Tibial artery (tissue), 4 donors: Measurements from ENCODE around the gene KCTD6.
"Not testable (repeated sequence)": the region's sequence is repeated elsewhere in the genome, so short reads cannot be mapped to it uniquely, and the experiment has no call there.

Experiments
- DNase-seq, 2 donors: peaks; one replicate each; pipeline ENCODE4 v3.0.0-alpha.2; 2019
- H3K27ac ChIP-seq, 2 donors: fragments of 200-600 bp; sonication (generic) in 1 of 2; 1 replicate in 1 of 2; 2 replicates in 1 of 2; pipeline ENCODE4 v1.5.1; 2018 to 2019; ENCODE audit warnings: mild to moderate bottlenecking in 1 of 2
- H3K27me3 ChIP-seq, 2 donors: fragments of 200-600 bp; sonication (generic) in 1 of 2; one replicate each; pipeline versions ENCODE4 v1.5.1 to v1.6.0; 2016 to 2019
- H3K36me3 ChIP-seq, 3 donors: fragments of 200-600 bp; sonication (generic) in 2 of 3; one replicate each; pipeline ENCODE4 v1.5.1; 2016 to 2019; ENCODE audit warnings: mild to moderate bottlenecking in 2 of 3
- H3K4me1 ChIP-seq, 4 donors: fragments of 200-600 bp; sonication (generic) in 2 of 4; 1 replicate in 3 of 4; 2 replicates in 1 of 4; pipeline ENCODE4 v1.5.1; 2016 to 2019
- H3K4me3 ChIP-seq, 2 donors: fragments of 200-600 bp; sonication (generic) in 1 of 2; 1 replicate in 1 of 2; 2 replicates in 1 of 2; pipeline ENCODE4 v1.5.1; 2018 to 2019; ENCODE audit warnings: mild to moderate bottlenecking in 2 of 2
- H3K9me3 ChIP-seq, 3 donors: fragments of 200-600 bp; sonication (generic) in 1 of 3; one replicate each; pipeline ENCODE4 v1.5.1; 2016 to 2019
- CTCF ChIP-seq, 2 experiments: fragments of 200-600 bp in 1 of 2; fragments of 450-650 bp in 1 of 2; IDR thresholded peaks; one replicate each; pipeline ENCODE4 v1.5.1; 2017 to 2019; ENCODE audit warnings: antibody characterized with exemption in 2 of 2, mild to moderate bottlenecking in 1 of 2, moderate library complexity in 1 of 2
- intact Hi-C: fragments of 100-400 bp; cut with DNase I; formaldehyde crosslinking; loops from one replicate; pipeline ENCODE4 v1.15.0; 2023; ENCODE audit warnings: low total_unique reads

KCTD6 gene

GRCh38 chr3:58521336-58521670 is 29.4 kb downstream of the KCTD6 start:
- intact Hi-C loops: no loop called here
- no peak for DNase-seq
- Histone ChIP-seq H3K36me3 (peaks cover 53 to 90% (median 69%) of the 10 kb centered on the region in 3 donors), H3K9me3 (no peaks in the 10 kb centered on the region), H3K27ac (no peak overlapping the region), H3K4me1 (peaks cover 0 to 8% (median 0%) of the 10 kb centered on the region in 4 donors), H3K4me3 (no peak overlapping the region), H3K27me3 (no peaks in the 10 kb centered on the region)
- TF ChIP-seq CTCF (IDR thresholded peaks at IDR 0.05): no peak

GRCh38 chr3:58521917-58522631 is 30.2 kb downstream of the KCTD6 start:
- intact Hi-C loops: no loop called here
- peaks cover 0 to 8% (median 0%) of the 10 kb centered on the region in 4 donors for H3K4me1 ChIP-seq
- no peak overlapping the region for H3K27ac ChIP-seq
- H3K4me3 ChIP-seq: no peak overlapping the region
- no peaks in the 10 kb centered on the region for H3K9me3 ChIP-seq
- H3K27me3 ChIP-seq: no peaks in the 10 kb centered on the region
- peaks cover 46 to 90% (median 62%) of the 10 kb centered on the region in 3 donors for H3K36me3 ChIP-seq
- DNase-seq: no peak
- no peak for TF ChIP-seq CTCF (IDR thresholded peaks at IDR 0.05)

GRCh38 chr3:58522759-58523425 is 31.0 kb downstream of the KCTD6 start:
- Histone ChIP-seq H3K4me1 (peaks cover 0 to 8% (median 0%) of the 10 kb centered on the region in 4 donors), H3K27ac (no peak overlapping the region), H3K9me3 (no peaks in the 10 kb centered on the region), H3K27me3 (no peaks in the 10 kb centered on the region), H3K4me3 (no peak overlapping the region), H3K36me3 (peaks cover 42 to 92% (median 64%) of the 10 kb centered on the region in 3 donors)
- DNase-seq: no peak
- no peak for TF ChIP-seq CTCF (IDR thresholded peaks at IDR 0.05)
- intact Hi-C loops: no loop called here

- Histone ChIP-seq H3K36me3 (peaks cover 42 to 90% (median 62%) of the 10 kb centered on the region in 3 donors), H3K27ac (no peak overlapping the region), H3K4me3 (no peak overlapping the region), H3K9me3 (no peaks in the 10 kb centered on the region), H3K27me3 (no peaks in the 10 kb centered on the region), H3K4me1 (peaks cover 0 to 8% (median 0%) of the 10 kb centered on the region in 4 donors)
- TF ChIP-seq CTCF (IDR thresholded peaks at IDR 0.05): no peak
- no peak for DNase-seq
- intact Hi-C loops: no loop called here
Measured at GRCh38 chr3:58524326-58524888, 32.5 kb downstream of the KCTD6 start.

GRCh38 chr3:58526515-58526957 is 34.6 kb downstream of the KCTD6 start:
- no peaks in the 10 kb centered on the region for H3K9me3 ChIP-seq
- no peaks in the 10 kb centered on the region for H3K27me3 ChIP-seq
- H3K4me1 ChIP-seq: no peaks in the 10 kb centered on the region
- intact Hi-C loops: no loop called here
- no peak for TF ChIP-seq CTCF (IDR thresholded peaks at IDR 0.05)
- no peak for DNase-seq
- no peak overlapping the region for H3K4me3 ChIP-seq
- peaks cover 36 to 90% (median 69%) of the 10 kb centered on the region in 3 donors for H3K36me3 ChIP-seq
- no peak overlapping the region for H3K27ac ChIP-seq

GRCh38 chr3:58527440-58527839 is 35.5 kb downstream of the KCTD6 start:
- intact Hi-C loops, DNase-seq: not testable (repeated sequence)
- H3K36me3 ChIP-seq: peaks cover 32 to 85% (median 63%) of the 10 kb centered on the region in 3 donors

More at GRCh38 chr3:58527440-58527839, 35.5 kb downstream of the KCTD6 start:
- not testable (repeated sequence) for H3K27ac ChIP-seq, H3K4me1 ChIP-seq, H3K27me3 ChIP-seq, H3K4me3 ChIP-seq, H3K9me3 ChIP-seq
